Panc1 (cell line): ENCODE data around the gene ZDHHC9. TPM values are rescaled to one million over a fixed set of nuclear protein-coding genes. Genes with fewer than 3 reads are reported as not detected.

Source experiments
- ATAC-seq: fragments of 200-7000 bp; cut with Tn5 transposase; 2 replicates; pipeline ENCODE4 v1.9.1; 2020; ENCODE audit warnings: mild to moderate bottlenecking, moderate library complexity
- BruUV-seq: library from RNA; stranded (reverse); fragments of 400-500 nt; replicated peaks from 2 replicates; lab custom pipeline; 2021; lab: Mats Ljungman, UMichigan
- CTCF ChIA-PET: fragments of 300-600 bp; sonication (Branson Sonifier 250); formaldehyde crosslinking; loops from one replicate; lab custom pipeline; 2022; ENCODE audit warnings: antibody characterized with exemption; lab: Charles Lee
- POLR2A ChIA-PET: fragments of 300-600 bp; sonication (Branson Sonifier 250); formaldehyde crosslinking; loops from one replicate; lab custom pipeline; 2022; ENCODE audit warnings: antibody characterized with exemption; lab: Charles Lee
- DNase-seq: peaks from one replicate; pipeline ENCODE4 v3.0.0-alpha.2; 2010; ENCODE audit warnings: low read depth, low spot score
- H3K27ac ChIP-seq: 2 replicates; pipeline ENCODE4 v1.5.1; 2011; ENCODE audit warnings: mild to moderate bottlenecking, low read length, inconsistent platforms
- H3K27me3 ChIP-seq: fragments of 200-500 bp; sonication (Bioruptor generic); 2 replicates; pipeline ENCODE4 v1.6.0; 2014; ENCODE audit warnings: low read length, inconsistent platforms; ENCODE audit not compliant: control insufficient read depth, insufficient read depth
- H3K36me3 ChIP-seq: fragments of 200-500 bp; sonication (Bioruptor generic); 2 replicates; pipeline ENCODE4 v1.5.1; 2014; ENCODE audit warnings: inconsistent platforms, mild to moderate bottlenecking, low read length, moderate library complexity; ENCODE audit not compliant: control insufficient read depth, insufficient read depth
- H3K4me1 ChIP-seq: 2 replicates; pipeline ENCODE4 v1.5.1; 2011; ENCODE audit warnings: inconsistent platforms, mild to moderate bottlenecking, low read length, moderate library complexity; ENCODE audit not compliant: control insufficient read depth, insufficient read depth
- H3K4me3 ChIP-seq, 2 experiments: 2 replicates each; pipeline ENCODE4 v1.5.1; 2011 to 2012; ENCODE audit warnings: low read depth in 2 of 2, low read length in 2 of 2, mild to moderate bottlenecking in 2 of 2, inconsistent platforms in 1 of 2, moderate library complexity in 1 of 2
- H3K9me3 ChIP-seq: fragments of 200-500 bp; sonication (Bioruptor generic); 2 replicates; pipeline ENCODE4 v1.5.1; 2014; ENCODE audit warnings: low read depth, mild to moderate bottlenecking, inconsistent platforms, low read length, moderate library complexity; ENCODE audit not compliant: control insufficient read depth, insufficient read depth
- CTCF ChIP-seq: fragments of 450-650 bp; IDR thresholded peaks from 2 replicates; pipeline ENCODE4 v1.5.1; 2017; ENCODE audit warnings: mild to moderate bottlenecking
- POLR2AphosphoS5 ChIP-seq: IDR thresholded peaks from 2 replicates; pipeline ENCODE4 v1.6.1; 2012; ENCODE audit warnings: mild to moderate bottlenecking, low read depth, low read length, moderate library complexity
- REST ChIP-seq, 2 experiments: IDR thresholded peaks; 2 replicates each; pipeline ENCODE4 v1.6.1; 2011 to 2012; ENCODE audit warnings: low read depth in 2 of 2, control low read depth in 1 of 2, low read length in 1 of 2, mild to moderate bottlenecking in 1 of 2, moderate library complexity in 1 of 2; ENCODE audit not compliant: insufficient read depth in 1 of 2
- SIN3A ChIP-seq: IDR thresholded peaks from 2 replicates; pipeline ENCODE4 v1.6.1; 2012; ENCODE audit warnings: low read depth, mild to moderate bottlenecking, low read length, moderate library complexity, borderline replicate concordance; ENCODE audit not compliant: insufficient read depth
- TCF7L2 ChIP-seq: IDR thresholded peaks from 2 replicates; pipeline ENCODE4 v1.6.1; 2011; ENCODE audit warnings: mild to moderate bottlenecking, low read depth, low read length, inconsistent platforms
- in situ Hi-C: cut with HindIII; loops from 2 replicates; pipeline ENCODE4 v1.10.0; 2016; ENCODE audit warnings: low sequenced_read_pairs, low pct_unique_long_range_greater_than_20kb
- intact Hi-C: fragments of 100-400 bp; cut with micrococcal nuclease; formaldehyde crosslinking; loops from one replicate; pipeline ENCODE4 v1.10.0; 2022; ENCODE audit not compliant: unreplicated experiment
- total RNA-seq: library from RNA; stranded (reverse); gene quantifications from one replicate; pipeline ENCODE4 v1.2.1, GENCODE V29; 2021; ENCODE audit not compliant: unreplicated experiment

ZDHHC9 gene
- total RNA-seq, 1 experiment from 2014 or later, result 57.2 TPM

- ATAC-seq (peak; percentile 60; the same call in 1 of the 2 replicates), DNase-seq (no peak)
- no TSS peak for BruUV-seq
- TF ChIP-seq REST (IDR thresholded peaks at IDR 0.05; ENCODE audit: insufficient read depth in 1 of 2, low read depth in 2 of 2, low read length in 1 of 2) (no peak), CTCF (no peak), SIN3A (no peak), POLR2AphosphoS5 (no peak), TCF7L2 (no peak)
- H3K9me3 ChIP-seq, result no peaks in the 10 kb centered on the region
- POLR2A ChIA-PET, result no interaction called here
- intact Hi-C loops, result no loop called here
- H3K27me3 ChIP-seq, result no peaks in the 10 kb centered on the region
- H3K27ac ChIP-seq, result no peak overlapping the region
- CTCF ChIA-PET, result interaction anchor here (0.6 kb wide), 1 partner anchor 154 kb away, joined by 3 read pairs; no protein-coding TSS in a partner anchor
- in situ Hi-C loops, result no loop called here
- no peaks in the 10 kb centered on the region; the same call in 1 of the 2 replicates for H3K4me1 ChIP-seq
- no peak overlapping the region for H3K4me3 ChIP-seq
- H3K36me3 ChIP-seq, result no peaks in the 10 kb centered on the region
Measured at GRCh38 chrX:129876771-129877305, 33.2 kb upstream of the ZDHHC9 start.

GRCh38 chrX:129875669-129876068, 32.0 kb upstream of the ZDHHC9 start:
- no peaks in the 10 kb centered on the region for H3K9me3 ChIP-seq
- intact Hi-C loops (no loop called here), in situ Hi-C loops (no loop called here)
- H3K27ac ChIP-seq, result no peak overlapping the region
- no TSS peak for BruUV-seq
- H3K4me3 ChIP-seq, result no peak overlapping the region
- TF ChIP-seq SIN3A (no peak), TCF7L2 (no peak), POLR2AphosphoS5 (no peak), REST (IDR thresholded peaks at IDR 0.05; ENCODE audit: insufficient read depth in 1 of 2, low read depth in 2 of 2, low read length in 1 of 2) (no peak), CTCF (no peak)
- H3K27me3 ChIP-seq, result no peaks in the 10 kb centered on the region
- DNase-seq (no peak), ATAC-seq (peak; percentile 42; the same call in 1 of the 2 replicates)
- ChIA-PET CTCF (no interaction called here), POLR2A (no interaction called here)
- H3K36me3 ChIP-seq, result no peaks in the 10 kb centered on the region
- H3K4me1 ChIP-seq, result no peaks in the 10 kb centered on the region; the same call in 1 of the 2 replicates
